Smooth muscle cell of the umbilical artery (primary cell): ENCODE measurements around the gene OR4P4. TPM values are rescaled to one million over a fixed set of nuclear protein-coding genes. Genes with fewer than 3 reads are reported as not detected.

Experiments
- total RNA-seq: library from RNA; depleted of rRNA; stranded (reverse); fragments of >200 nt; gene quantifications from 2 replicates; pipeline ENCODE4 v1.2.3, GENCODE V29; 2014

OR4P4 gene
- total RNA-seq, result not detected in 2 replicates

GRCh38 chr11:55634813-55635212 is at the start of gene OR4P4:
TSS of gene OR4P4 (plus strand) at chr11:55635113.

DNA sequence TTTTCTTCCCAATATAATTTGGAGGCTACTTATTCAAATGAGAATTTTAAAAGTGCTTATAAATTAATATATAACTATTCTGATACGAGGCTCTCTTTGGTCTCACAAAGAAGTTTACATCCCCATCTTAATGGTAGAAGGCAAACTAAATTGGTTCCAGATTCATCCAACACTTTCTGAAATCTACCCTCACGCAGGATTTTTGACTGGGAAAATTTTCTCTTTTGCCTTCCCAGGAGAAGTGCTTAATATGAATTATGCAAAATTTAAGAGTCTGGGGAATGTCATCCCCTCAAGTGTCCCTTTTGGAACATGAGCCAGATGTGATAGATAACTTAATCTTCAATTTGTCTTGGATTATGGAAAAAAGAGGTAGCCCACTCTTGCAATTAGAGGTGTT is 27.4 kb upstream of the OR4P4 start, which contains the start of gene OR4C11:
Gene OR4C11 (minus strand): TSS at position 101 of the 400 bp plus-strand sequence. CDS start 3,272 bp downstream, outside the sequence.

DNA sequence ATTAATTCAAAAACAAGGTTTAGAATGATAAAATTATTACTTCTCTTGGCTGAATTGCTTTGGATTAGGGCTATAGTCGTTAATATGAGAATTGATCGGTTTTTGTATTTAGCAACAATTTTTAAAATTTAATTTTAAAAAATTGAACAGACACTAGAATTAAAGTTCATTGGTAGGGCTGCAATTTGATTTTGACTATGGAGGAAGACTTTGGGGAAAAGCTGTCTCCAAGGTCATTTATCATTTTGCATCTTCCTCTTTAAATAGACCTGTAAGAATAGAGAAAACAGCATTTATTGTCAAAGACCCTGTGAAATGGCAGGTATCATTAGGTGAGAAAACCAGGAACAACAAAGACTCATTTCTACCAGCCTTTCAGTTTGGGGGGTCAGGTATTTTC is 13.1 kb downstream of the OR4P4 start, which contains the start of gene OR4S2:
Gene OR4S2 (plus strand): TSS at position 301 of the 400 bp plus-strand sequence. CDS start 2,577 bp downstream, outside the sequence.

DNA sequence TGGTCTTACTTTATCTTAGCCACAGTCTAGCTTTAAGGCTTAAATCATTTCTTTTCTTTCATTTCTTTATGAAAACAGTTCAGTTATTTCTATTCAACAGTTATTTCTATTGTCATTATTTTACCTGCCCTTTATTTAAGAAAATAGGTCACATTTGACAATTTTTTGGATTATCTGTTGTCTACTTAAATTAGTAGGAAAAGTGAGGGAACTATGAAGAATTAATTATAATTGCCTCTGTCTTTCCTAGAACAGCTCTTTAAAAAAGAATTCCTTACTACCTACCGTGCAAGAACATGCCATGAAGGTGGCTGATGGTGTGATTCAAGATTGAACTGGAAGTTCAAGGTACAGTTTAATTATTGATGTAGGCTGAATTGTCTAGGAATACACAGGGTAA is 27.0 kb downstream of the OR4P4 start, which contains the start of gene OR4C6:
Gene OR4C6 (plus strand): TSS at position 301 of the 400 bp plus-strand sequence. CDS start 2,966 bp downstream, outside the sequence.

Other genes with a start within 250 kb of the OR4P4 start
- not detected in 2 replicates for gene OR4C15, start 80.6 kb upstream of the OR4P4 start, total RNA-seq
- not detected in 2 replicates for gene OR4C16, start 63.0 kb upstream of the OR4P4 start, total RNA-seq
- gene OR4C11, start 27.5 kb upstream of the OR4P4 start, total RNA-seq, result not detected in 2 replicates
- not detected in 2 replicates for gene OR4S2, start 13.2 kb downstream of the OR4P4 start, total RNA-seq
- gene OR4C6, start 27.1 kb downstream of the OR4P4 start, total RNA-seq, result not detected in 2 replicates
- gene OR5D13, start 138.3 kb downstream of the OR4P4 start, total RNA-seq, result not detected in 2 replicates
- not detected in 2 replicates for gene OR5D14, start 160.4 kb downstream of the OR4P4 start, total RNA-seq
- gene OR5L1, start 176.3 kb downstream of the OR4P4 start, total RNA-seq, result not detected in 2 replicates
- not detected in 2 replicates for gene OR5D18, start 184.5 kb downstream of the OR4P4 start, total RNA-seq
- not detected in 2 replicates for gene OR5L2, start 192.1 kb downstream of the OR4P4 start, total RNA-seq
- gene OR5D16, start 203.6 kb downstream of the OR4P4 start, total RNA-seq, result not detected in 2 replicates
- gene TRIM51, start 248.2 kb downstream of the OR4P4 start, total RNA-seq, result not detected in 2 replicates